Spleen (tissue), 7 donors: ENCODE results near the gene PMM2.

ENCODE experiments used
- CTCF ChIP-seq, 11 experiments: fragments of 200-600 bp in 7 of 11; fragments of 450-650 bp in 4 of 11; sonication (generic) in 4 of 11; IDR thresholded peaks in 8 of 11; conservative IDR thresholded peaks in 3 of 11; 1 replicate in 7 of 11; 2 replicates in 4 of 11; pipeline versions ENCODE4 v1.4.0 to v1.8.0; 2016 to 2021; ENCODE audit warnings: antibody characterized with exemption in 11 of 11, inconsistent platforms in 4 of 11, mild to moderate bottlenecking in 1 of 11
- POLR2A ChIP-seq, 3 donors: fragments of 450-650 bp; IDR thresholded peaks; one replicate each; pipeline ENCODE4 v1.5.1; 2017; ENCODE audit warnings: antibody characterized with exemption in 3 of 3, mild to moderate bottlenecking in 1 of 3
- POLR2AphosphoS5 ChIP-seq, 3 donors: sonication (generic); formaldehyde crosslinking; IDR thresholded peaks; one replicate each; pipeline ENCODE4 v1.5.1; 2017; ENCODE audit warnings: antibody characterized with exemption in 3 of 3
- donor health status: DM: no; HTN: no; CAD: no; lungs with moderate emphysema.
- donor health status: DM: no; HTN: no; CAD: no.
- donor health status: DM: no; HTN: no; CAD: no.

GRCh38 chr16:8880839-8881510 is 83.3 kb downstream of the PMM2 start:
- TF ChIP-seq CTCF (IDR thresholded peaks at IDR 0.05 in 8 of 11, conservative IDR thresholded peaks at IDR 0.05 in 3 of 11) (no peak), POLR2A (IDR thresholded peaks at IDR 0.05) (no peak), POLR2AphosphoS5 (IDR thresholded peaks at IDR 0.05) (no peak)
